ENCODE measurements around the gene GRID2. TPM values are rescaled to one million over a fixed set of nuclear protein-coding genes. Genes with fewer than 3 reads are reported as not detected.

GRID2 gene
- polyA plus RNA-seq, 1 donor from 2014 or later: 14.9 TPM

DNA sequence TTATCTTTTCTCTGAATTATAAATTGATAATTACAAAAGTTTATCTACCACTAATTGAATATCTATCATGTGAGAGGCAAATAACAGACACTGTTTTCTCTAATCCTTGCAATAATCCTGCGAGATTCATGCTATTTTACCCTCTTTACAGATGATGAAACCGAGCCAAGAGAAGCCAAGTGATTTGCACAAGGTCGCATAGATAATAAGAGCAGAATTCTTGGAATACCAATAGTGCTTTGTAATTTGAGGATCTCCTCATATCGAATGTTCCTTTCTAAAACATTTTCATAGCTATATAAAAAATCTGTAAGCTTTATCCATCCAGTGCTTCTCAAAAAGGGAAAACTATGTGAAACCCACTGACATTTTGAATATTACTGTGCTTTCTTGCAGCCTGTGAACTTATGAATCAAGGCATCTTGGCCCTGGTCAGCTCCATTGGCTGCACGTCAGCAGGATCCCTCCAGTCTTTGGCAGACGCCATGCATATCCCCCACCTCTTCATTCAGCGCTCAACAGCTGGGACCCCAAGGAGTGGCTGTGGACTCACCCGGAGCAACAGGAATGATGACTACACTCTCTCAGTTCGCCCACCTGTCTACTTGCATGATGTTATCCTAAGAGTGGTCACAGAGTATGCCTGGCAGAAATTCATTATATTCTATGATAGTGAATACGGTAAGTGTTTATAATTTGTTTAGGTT, 781.0 kb downstream of the GRID2 start:
- no peaks in the 10 kb centered on the region for H3K27me3 ChIP-seq (ENCODE audit: insufficient read depth, low read depth, low read length)
- H4K20me1 ChIP-seq (ENCODE audit: insufficient read depth): no peaks in the 10 kb centered on the region
- H3K9ac ChIP-seq (ENCODE audit: low read length): no peak overlapping the region
- H3F3A ChIP-seq (ENCODE audit: insufficient read depth, low read length, poor library complexity, severe bottlenecking): no peaks in the 10 kb centered on the region
- H3K36me3 ChIP-seq (ENCODE audit: insufficient read depth, low read length): no peaks in the 10 kb centered on the region
- TF ChIP-seq SMC3 (conservative IDR thresholded peaks at IDR 0.05; ENCODE audit: poor library complexity) (no peak), EP300 (conservative IDR thresholded peaks at IDR 0.05; ENCODE audit: poor library complexity, severe bottlenecking) (no peak)
- H3K9me2 ChIP-seq (ENCODE audit: insufficient read depth, low read length): no peaks in the 10 kb centered on the region
- no peak overlapping the region for H3K27ac ChIP-seq (ENCODE audit: low read length)
- H2AFZ ChIP-seq (ENCODE audit: low read depth, low read length): no peak overlapping the region
- no peaks in the 10 kb centered on the region for H3K79me2 ChIP-seq (replicated peaks; ENCODE audit: insufficient read depth, low read length)
- no peak overlapping the region for H3K4me2 ChIP-seq (ENCODE audit: low read length)
- no peak overlapping the region for H3K4me3 ChIP-seq (ENCODE audit: low read length)
- no peaks in the 10 kb centered on the region for H3K9me3 ChIP-seq (ENCODE audit: low read length)

DNA sequence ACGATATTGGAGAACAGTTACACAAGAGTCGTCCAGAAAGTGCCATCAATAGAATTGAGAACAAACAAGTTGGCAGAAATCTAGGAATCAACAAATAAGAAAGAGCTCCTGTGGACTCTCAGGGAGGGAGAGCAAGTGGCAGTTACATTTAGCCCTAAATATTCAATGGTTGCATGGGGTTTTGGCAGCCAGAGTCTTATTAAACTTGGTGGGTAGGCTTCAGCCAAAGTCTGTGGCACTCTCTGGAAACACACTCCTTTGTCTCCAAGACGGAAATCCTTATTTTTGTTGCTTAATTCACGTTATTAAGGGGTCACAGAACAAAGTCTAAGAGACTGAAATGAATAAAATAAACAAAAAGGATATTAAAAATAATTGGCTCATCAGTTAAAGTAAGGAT, 782.6 kb downstream of the GRID2 start:
- Histone ChIP-seq H3K36me3 (ENCODE audit: insufficient read depth, low read length) (no peaks in the 10 kb centered on the region), H4K20me1 (ENCODE audit: insufficient read depth) (no peaks in the 10 kb centered on the region), H3K4me3 (ENCODE audit: low read length) (no peak overlapping the region), H3K79me2 (replicated peaks; ENCODE audit: insufficient read depth, low read length) (no peaks in the 10 kb centered on the region), H3K9me2 (ENCODE audit: insufficient read depth, low read length) (no peaks in the 10 kb centered on the region), H3K9me3 (ENCODE audit: low read length) (no peaks in the 10 kb centered on the region), H3K9ac (ENCODE audit: low read length) (no peak overlapping the region), H3K27me3 (ENCODE audit: insufficient read depth, low read depth, low read length) (no peaks in the 10 kb centered on the region), H2AFZ (ENCODE audit: low read depth, low read length) (no peak overlapping the region), H3F3A (ENCODE audit: insufficient read depth, low read length, poor library complexity, severe bottlenecking) (no peaks in the 10 kb centered on the region), H3K27ac (ENCODE audit: low read length) (no peak overlapping the region), H3K4me2 (ENCODE audit: low read length) (no peak overlapping the region)
- TF ChIP-seq SMC3 (conservative IDR thresholded peaks at IDR 0.05; ENCODE audit: poor library complexity) (no peak), RAD21 (conservative IDR thresholded peaks at IDR 0.05) (no peak), MXI1 (conservative IDR thresholded peaks at IDR 0.05; ENCODE audit: poor library complexity, severe bottlenecking) (no peak), TAF1 (IDR thresholded peaks at IDR 0.05; ENCODE audit: low read depth) (no peak)
- TF ChIP-seq, protein P1, sequence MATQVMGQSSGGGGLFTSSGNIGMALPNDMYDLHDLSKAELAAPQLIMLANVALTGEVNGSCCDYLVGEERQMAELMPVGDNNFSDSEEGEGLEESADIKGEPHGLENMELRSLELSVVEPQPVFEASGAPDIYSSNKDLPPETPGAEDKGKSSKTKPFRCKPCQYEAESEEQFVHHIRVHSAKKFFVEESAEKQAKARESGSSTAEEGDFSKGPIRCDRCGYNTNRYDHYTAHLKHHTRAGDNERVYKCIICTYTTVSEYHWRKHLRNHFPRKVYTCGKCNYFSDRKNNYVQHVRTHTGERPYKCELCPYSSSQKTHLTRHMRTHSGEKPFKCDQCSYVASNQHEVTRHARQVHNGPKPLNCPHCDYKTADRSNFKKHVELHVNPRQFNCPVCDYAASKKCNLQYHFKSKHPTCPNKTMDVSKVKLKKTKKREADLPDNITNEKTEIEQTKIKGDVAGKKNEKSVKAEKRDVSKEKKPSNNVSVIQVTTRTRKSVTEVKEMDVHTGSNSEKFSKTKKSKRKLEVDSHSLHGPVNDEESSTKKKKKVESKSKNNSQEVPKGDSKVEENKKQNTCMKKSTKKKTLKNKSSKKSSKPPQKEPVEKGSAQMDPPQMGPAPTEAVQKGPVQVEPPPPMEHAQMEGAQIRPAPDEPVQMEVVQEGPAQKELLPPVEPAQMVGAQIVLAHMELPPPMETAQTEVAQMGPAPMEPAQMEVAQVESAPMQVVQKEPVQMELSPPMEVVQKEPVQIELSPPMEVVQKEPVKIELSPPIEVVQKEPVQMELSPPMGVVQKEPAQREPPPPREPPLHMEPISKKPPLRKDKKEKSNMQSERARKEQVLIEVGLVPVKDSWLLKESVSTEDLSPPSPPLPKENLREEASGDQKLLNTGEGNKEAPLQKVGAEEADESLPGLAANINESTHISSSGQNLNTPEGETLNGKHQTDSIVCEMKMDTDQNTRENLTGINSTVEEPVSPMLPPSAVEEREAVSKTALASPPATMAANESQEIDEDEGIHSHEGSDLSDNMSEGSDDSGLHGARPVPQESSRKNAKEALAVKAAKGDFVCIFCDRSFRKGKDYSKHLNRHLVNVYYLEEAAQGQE (IDR thresholded peaks at IDR 0.05; ENCODE audit: borderline replicate concordance): no peak
- TF ChIP-seq, protein P2, sequence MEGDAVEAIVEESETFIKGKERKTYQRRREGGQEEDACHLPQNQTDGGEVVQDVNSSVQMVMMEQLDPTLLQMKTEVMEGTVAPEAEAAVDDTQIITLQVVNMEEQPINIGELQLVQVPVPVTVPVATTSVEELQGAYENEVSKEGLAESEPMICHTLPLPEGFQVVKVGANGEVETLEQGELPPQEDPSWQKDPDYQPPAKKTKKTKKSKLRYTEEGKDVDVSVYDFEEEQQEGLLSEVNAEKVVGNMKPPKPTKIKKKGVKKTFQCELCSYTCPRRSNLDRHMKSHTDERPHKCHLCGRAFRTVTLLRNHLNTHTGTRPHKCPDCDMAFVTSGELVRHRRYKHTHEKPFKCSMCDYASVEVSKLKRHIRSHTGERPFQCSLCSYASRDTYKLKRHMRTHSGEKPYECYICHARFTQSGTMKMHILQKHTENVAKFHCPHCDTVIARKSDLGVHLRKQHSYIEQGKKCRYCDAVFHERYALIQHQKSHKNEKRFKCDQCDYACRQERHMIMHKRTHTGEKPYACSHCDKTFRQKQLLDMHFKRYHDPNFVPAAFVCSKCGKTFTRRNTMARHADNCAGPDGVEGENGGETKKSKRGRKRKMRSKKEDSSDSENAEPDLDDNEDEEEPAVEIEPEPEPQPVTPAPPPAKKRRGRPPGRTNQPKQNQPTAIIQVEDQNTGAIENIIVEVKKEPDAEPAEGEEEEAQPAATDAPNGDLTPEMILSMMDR (IDR thresholded peaks at IDR 0.05; ENCODE audit: poor library complexity, severe bottlenecking): no peak

DNA sequence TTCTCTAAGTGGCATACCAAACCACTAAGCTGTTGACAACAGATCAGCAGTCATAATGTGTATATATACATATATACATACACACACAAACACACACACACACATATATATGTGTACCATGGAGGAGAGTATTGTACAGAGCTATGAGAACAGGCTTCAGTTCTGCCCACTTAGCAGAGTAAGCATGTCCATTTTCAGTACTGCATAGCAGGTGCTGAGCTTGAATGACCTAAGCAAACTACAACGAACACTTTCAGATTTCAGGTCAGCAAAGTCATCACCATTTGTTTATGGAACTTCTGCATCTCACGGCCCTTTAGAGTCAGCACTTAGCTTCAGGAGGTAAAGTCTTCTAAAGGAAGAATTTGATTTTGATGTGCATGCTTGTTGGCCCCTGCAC, 789.0 kb downstream of the GRID2 start:
- H3K9ac ChIP-seq (ENCODE audit: low read length): no peak overlapping the region
- H4K20me1 ChIP-seq (ENCODE audit: insufficient read depth): no peaks in the 10 kb centered on the region
- H3F3A ChIP-seq (ENCODE audit: insufficient read depth, low read length, poor library complexity, severe bottlenecking): no peaks in the 10 kb centered on the region
- H3K36me3 ChIP-seq (ENCODE audit: insufficient read depth, low read length): no peaks in the 10 kb centered on the region
- no peaks in the 10 kb centered on the region for H3K9me2 ChIP-seq (ENCODE audit: insufficient read depth, low read length)
- H3K4me3 ChIP-seq (ENCODE audit: low read length): no peak overlapping the region
- no peak overlapping the region for H3K4me2 ChIP-seq (ENCODE audit: low read length)
- TF ChIP-seq POLR2AphosphoS5 (IDR thresholded peaks at IDR 0.05): no peak
- no peaks in the 10 kb centered on the region for H3K27me3 ChIP-seq (ENCODE audit: insufficient read depth, low read depth, low read length)
- no peaks in the 10 kb centered on the region for H3K9me3 ChIP-seq (ENCODE audit: low read length)
- H3K79me2 ChIP-seq (replicated peaks; ENCODE audit: insufficient read depth, low read length): no peaks in the 10 kb centered on the region
- H2AFZ ChIP-seq (ENCODE audit: low read depth, low read length): no peak overlapping the region
- H3K27ac ChIP-seq (ENCODE audit: low read length): no peak overlapping the region

All from neural cell (in vitro differentiated cells).